Measurements from ENCODE around the gene RCOR2. TPM values are rescaled to one million over a fixed set of nuclear protein-coding genes. Genes with fewer than 3 reads are reported as not detected.
A peak's percentile ranks its signal among the peaks of the same experiment; 100 is the strongest.

The RCOR2 gene
- total and polyA plus RNA-seq, 2 donors (not counting 1 experiment from before 2014, with no cell fraction given), result not detected

- intact Hi-C loops (cut with micrococcal nuclease), result no loop called here
- POLR2A ChIA-PET, result no interaction called here
- DNase-seq, result peak; percentile 28
Measured at GRCh38 chr11:63919267-63920125, 2.5 kb upstream of the RCOR2 start.

More at GRCh38 chr11:63919267-63920125, 2.5 kb upstream of the RCOR2 start:
- Histone ChIP-seq H3K4me1 (ENCODE audit: control insufficient read depth in 2 of 2, insufficient read depth in 2 of 2, low read length in 2 of 2) (peaks cover 33% of the 10 kb centered on the region in 2 donors), H2AFZ (ENCODE audit: insufficient read depth, low read depth, low read length, poor library complexity, severe bottlenecking) (peak overlapping the region; percentile 62), H3K9me3 (ENCODE audit: control extremely low read depth in 1 of 3, control insufficient read depth in 2 of 3, insufficient read depth in 1 of 3, low read length in 2 of 3) (peaks cover 0 to 4% (median 0%) of the 10 kb centered on the region in 3 donors), H3K79me2 (ENCODE audit: control insufficient read depth, insufficient read depth, low read length) (no peaks in the 10 kb centered on the region), H3K4me3 (ENCODE audit: control extremely low read depth in 1 of 5, extremely low read depth in 1 of 5, insufficient read depth in 1 of 5, low read depth in 2 of 5, low read length in 4 of 5) (peak overlapping the region in 2 of 5 experiments; percentile 15 to 19), H4K20me1 (ENCODE audit: control insufficient read depth, insufficient read depth, low read length, poor library complexity, severe bottlenecking) (peaks cover 10% of the 10 kb centered on the region), H3K27ac (ENCODE audit: low read length in 2 of 2) (no peak overlapping the region), H3K27me3 (replicated peaks in 1 of 4; ENCODE audit: control extremely low read depth in 1 of 4, control insufficient read depth in 3 of 4, insufficient read depth in 4 of 4, low read length in 3 of 4) (peaks cover 0 to 25% (median 9%) of the 10 kb centered on the region in 4 experiments), H3K4me2 (replicated peaks; ENCODE audit: low read depth, low read length, poor library complexity, severe bottlenecking) (peak overlapping the region; percentile 72), H3K36me3 (replicated peaks in 1 of 2; ENCODE audit: control extremely low read depth in 1 of 2, control insufficient read depth in 1 of 2, extremely low read depth in 1 of 2, insufficient read depth in 2 of 2, low read length in 1 of 2) (no peaks in the 10 kb centered on the region), H3K9ac (ENCODE audit: low read length) (peak overlapping the region; percentile 32)
- CTCF ChIA-PET, result interaction anchor here (1.0 to 3.3 kb wide), 4 partner anchors 19 to 83 kb away, joined by 3 to 48 read pairs (median 11); partner anchors contain the start of genes MARK2 and NAA40
- TF ChIP-seq EZH2 (IDR thresholded peaks at IDR 0.05; ENCODE audit: borderline replicate concordance, insufficient read depth, low read depth, low read length, poor library complexity, severe bottlenecking), result no peak
- TF ChIP-seq, protein P1, sequence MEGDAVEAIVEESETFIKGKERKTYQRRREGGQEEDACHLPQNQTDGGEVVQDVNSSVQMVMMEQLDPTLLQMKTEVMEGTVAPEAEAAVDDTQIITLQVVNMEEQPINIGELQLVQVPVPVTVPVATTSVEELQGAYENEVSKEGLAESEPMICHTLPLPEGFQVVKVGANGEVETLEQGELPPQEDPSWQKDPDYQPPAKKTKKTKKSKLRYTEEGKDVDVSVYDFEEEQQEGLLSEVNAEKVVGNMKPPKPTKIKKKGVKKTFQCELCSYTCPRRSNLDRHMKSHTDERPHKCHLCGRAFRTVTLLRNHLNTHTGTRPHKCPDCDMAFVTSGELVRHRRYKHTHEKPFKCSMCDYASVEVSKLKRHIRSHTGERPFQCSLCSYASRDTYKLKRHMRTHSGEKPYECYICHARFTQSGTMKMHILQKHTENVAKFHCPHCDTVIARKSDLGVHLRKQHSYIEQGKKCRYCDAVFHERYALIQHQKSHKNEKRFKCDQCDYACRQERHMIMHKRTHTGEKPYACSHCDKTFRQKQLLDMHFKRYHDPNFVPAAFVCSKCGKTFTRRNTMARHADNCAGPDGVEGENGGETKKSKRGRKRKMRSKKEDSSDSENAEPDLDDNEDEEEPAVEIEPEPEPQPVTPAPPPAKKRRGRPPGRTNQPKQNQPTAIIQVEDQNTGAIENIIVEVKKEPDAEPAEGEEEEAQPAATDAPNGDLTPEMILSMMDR (IDR thresholded peaks at IDR 0.05), result no peak
- H3K4me1 Mint-ChIP-seq, result peaks cover 23% of the 10 kb centered on the region
- ATAC-seq (ENCODE audit: low read depth), result no peak
- no peaks in the 10 kb centered on the region for H3K9me3 Mint-ChIP-seq (ENCODE audit: insufficient read depth)
- no peak overlapping the region for H3K27ac Mint-ChIP-seq
- 36% methylated on average over 29 of the region's 41 CpGs for WGBS (ENCODE audit: insufficient coverage)
- H3K4me3 Mint-ChIP-seq, result peak overlapping the region; percentile 29
- peaks cover 6% of the 10 kb centered on the region for H3K27me3 Mint-ChIP-seq
